ENCODE data around the gene KRTAP9-3. TPM values are rescaled to one million over a fixed set of nuclear protein-coding genes. Genes with fewer than 3 reads are reported as not detected.
"Not testable (repeated sequence)": the region's sequence is repeated elsewhere in the genome, so short reads cannot be mapped to it uniquely, and the experiment has no call there.

KRTAP9-3 gene
- total and polyA plus RNA-seq, 2 of the 8 experiments (the other 6 are each of a cell fraction or from before 2014, with no cell fraction given): not detected

GRCh38 chr17:41246995-41247787 is 14.9 kb downstream of the KRTAP9-3 start:
- H3K4me1 ChIP-seq (replicated peaks in 1 of 4; ENCODE audit: control insufficient read depth in 3 of 4, insufficient read depth in 4 of 4, low read length in 3 of 4); H3K79me1 ChIP-seq (ENCODE audit: low read depth, low read length); H3K23me2 ChIP-seq (ENCODE audit: low read depth, low read length); H3K56ac ChIP-seq (replicated peaks; ENCODE audit: insufficient read length, low read depth, low read length); H3K14ac ChIP-seq (ENCODE audit: insufficient read length); H2AFZ ChIP-seq (ENCODE audit: low read length); H3K4me3 ChIP-seq (ENCODE audit: extremely low read depth in 1 of 4, insufficient read depth in 2 of 4, low read depth in 3 of 4, low read length in 4 of 4); POLR2A ChIA-PET (ENCODE audit: partially characterized antibody); DNase-seq (ENCODE audit: low read depth in 1 of 2, low spot score in 2 of 2); H2BK120ac ChIP-seq (replicated peaks; ENCODE audit: low read depth, low read length); CTCF ChIA-PET (ENCODE audit: partially characterized antibody); H3K9me3 ChIP-seq (ENCODE audit: insufficient read depth in 2 of 2, low read depth in 1 of 2, low read length in 1 of 2); H4K8ac ChIP-seq (ENCODE audit: extremely low read depth, insufficient read depth, low read length); H3K23ac ChIP-seq (ENCODE audit: insufficient read length); H3K4ac ChIP-seq (replicated peaks; ENCODE audit: insufficient read length, low read depth, low read length); H3K27me3 ChIP-seq (replicated peaks in 1 of 4; ENCODE audit: control insufficient read depth in 3 of 4, extremely low read depth in 1 of 4, insufficient read depth in 3 of 4, low read length in 3 of 4); H4K91ac ChIP-seq (replicated peaks; ENCODE audit: insufficient read length, low read length); H3K4me2 ChIP-seq (ENCODE audit: insufficient read depth in 1 of 2, low read depth in 2 of 2, low read length in 2 of 2); H3K79me2 ChIP-seq (ENCODE audit: control insufficient read depth in 1 of 2, insufficient read depth in 2 of 2, low read length in 2 of 2); H3K9ac ChIP-seq (replicated peaks in 1 of 4; ENCODE audit: extremely low read depth in 1 of 4, low read depth in 3 of 4, low read length in 3 of 4); H4K5ac ChIP-seq (ENCODE audit: insufficient read length, low read depth, low read length); H3K36me3 ChIP-seq (ENCODE audit: control insufficient read depth in 2 of 4, insufficient read depth in 4 of 4, low read length in 3 of 4); H3K18ac ChIP-seq (ENCODE audit: extremely low read depth, low read length); H3K27ac ChIP-seq (ENCODE audit: low read depth, low read length); H2BK15ac ChIP-seq (ENCODE audit: low read length); H2BK12ac ChIP-seq (ENCODE audit: low read depth, low read length); H4K20me1 ChIP-seq (replicated peaks in 1 of 2; ENCODE audit: control insufficient read depth in 1 of 2, insufficient read depth in 2 of 2, low read length in 2 of 2); H2BK5ac ChIP-seq (ENCODE audit: low read depth, low read length); H2AK5ac ChIP-seq (ENCODE audit: low read depth, low read length); H2BK20ac ChIP-seq (ENCODE audit: low read length); FAIRE-seq: not testable (repeated sequence)
- WGBS, 2 experiments (ENCODE audit: extremely low coverage in 1 of 2, insufficient coverage in 1 of 2, insufficient read length in 1 of 2, insufficient replicate concordance in 2 of 2, low coverage in 1 of 2, low lambda C conversion rate in 2 of 2, missing lambda C conversion rate in 1 of 2): 11% methylated on average over 2 of the region's 2 CpGs; no CpG with 5 or more reads in 1 of the 2 experiments
